ENCODE measurements around the gene IMMP2L. TPM values are rescaled to one million over a fixed set of nuclear protein-coding genes. Genes with fewer than 3 reads are reported as not detected.

The IMMP2L gene
- polyA plus RNA-seq, 1 donor (not counting 4 experiments of a cell fraction or from before 2014, with no cell fraction given): 14.1 TPM

DNA sequence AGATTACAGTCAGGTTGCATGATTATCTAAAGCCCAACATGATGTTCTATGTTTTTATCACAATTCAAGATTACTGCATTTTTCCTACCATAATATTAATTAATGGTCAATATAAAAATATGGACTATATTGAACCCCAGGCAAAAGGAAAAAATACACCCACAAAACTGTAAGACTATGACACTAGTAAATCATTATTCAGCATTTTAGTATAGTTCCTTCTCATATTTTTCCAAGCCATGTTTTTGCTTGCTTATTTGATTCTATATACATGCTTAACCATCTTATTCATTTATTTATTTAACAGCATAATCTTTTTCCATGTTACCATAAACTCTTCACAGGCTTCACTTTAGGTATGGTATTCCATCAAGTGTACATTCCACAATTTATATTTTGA is 101.6 kb downstream of the IMMP2L start:
- dilution Hi-C loops (cut with MboI; ENCODE audit: extremely low pct_ligation_motif_present, low sequenced_read_pairs): no loop called here
- H4K20me1 ChIP-seq (ENCODE audit: control insufficient read depth, extremely low read depth, insufficient read depth, low read length): no peaks in the 10 kb centered on the region
- H3K79me2 ChIP-seq (ENCODE audit: control insufficient read depth, insufficient read depth, low read length): no peaks in the 10 kb centered on the region
- no peak for TF ChIP-seq EZH2 (IDR thresholded peaks at IDR 0.05; ENCODE audit: low read length)
- TF ChIP-seq, protein P1, sequence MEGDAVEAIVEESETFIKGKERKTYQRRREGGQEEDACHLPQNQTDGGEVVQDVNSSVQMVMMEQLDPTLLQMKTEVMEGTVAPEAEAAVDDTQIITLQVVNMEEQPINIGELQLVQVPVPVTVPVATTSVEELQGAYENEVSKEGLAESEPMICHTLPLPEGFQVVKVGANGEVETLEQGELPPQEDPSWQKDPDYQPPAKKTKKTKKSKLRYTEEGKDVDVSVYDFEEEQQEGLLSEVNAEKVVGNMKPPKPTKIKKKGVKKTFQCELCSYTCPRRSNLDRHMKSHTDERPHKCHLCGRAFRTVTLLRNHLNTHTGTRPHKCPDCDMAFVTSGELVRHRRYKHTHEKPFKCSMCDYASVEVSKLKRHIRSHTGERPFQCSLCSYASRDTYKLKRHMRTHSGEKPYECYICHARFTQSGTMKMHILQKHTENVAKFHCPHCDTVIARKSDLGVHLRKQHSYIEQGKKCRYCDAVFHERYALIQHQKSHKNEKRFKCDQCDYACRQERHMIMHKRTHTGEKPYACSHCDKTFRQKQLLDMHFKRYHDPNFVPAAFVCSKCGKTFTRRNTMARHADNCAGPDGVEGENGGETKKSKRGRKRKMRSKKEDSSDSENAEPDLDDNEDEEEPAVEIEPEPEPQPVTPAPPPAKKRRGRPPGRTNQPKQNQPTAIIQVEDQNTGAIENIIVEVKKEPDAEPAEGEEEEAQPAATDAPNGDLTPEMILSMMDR (optimal IDR thresholded peaks at IDR 0.05 in 1 of 3, IDR thresholded peaks at IDR 0.05 in 1 of 3, conservative IDR thresholded peaks at IDR 0.05 in 1 of 3; ENCODE audit: extremely low read depth in 1 of 3, insufficient read depth in 2 of 3, low read length in 3 of 3): no peak
- H3K27me3 ChIP-seq (ENCODE audit: control insufficient read depth, extremely low read depth, insufficient read depth, low read length): no peaks in the 10 kb centered on the region
- H3K4me3 ChIP-seq (ENCODE audit: control insufficient read depth in 2 of 3, extremely low read depth in 1 of 3, insufficient read depth in 2 of 3, low read depth in 1 of 3, low read length in 3 of 3): no peak overlapping the region
- H3K4me2 ChIP-seq (ENCODE audit: control insufficient read depth, extremely low read depth, insufficient read depth, low read depth, low read length): no peak overlapping the region
- H3K27ac ChIP-seq (ENCODE audit: control insufficient read depth, insufficient read depth, low read length): no peak overlapping the region
- H2AFZ ChIP-seq (ENCODE audit: control insufficient read depth, low read length): no peak overlapping the region
- no peak overlapping the region for H3K9ac ChIP-seq (ENCODE audit: control insufficient read depth, extremely low read depth, insufficient read depth, low read length)
- no peaks in the 10 kb centered on the region for H3K4me1 ChIP-seq (ENCODE audit: control insufficient read depth, extremely low read depth, insufficient read depth, low read length)
- DNase-seq (ENCODE audit: low read depth, low spot score): no peak
- H3K36me3 ChIP-seq (ENCODE audit: control insufficient read depth in 2 of 2, extremely low read depth in 1 of 2, insufficient read depth in 2 of 2, low read length in 2 of 2): no peaks in the 10 kb centered on the region
- FAIRE-seq: no peak
- no peaks in the 10 kb centered on the region for H3K9me1 ChIP-seq (ENCODE audit: control insufficient read depth, extremely low read depth, insufficient read depth, low read length)
- H3K9me3 ChIP-seq (ENCODE audit: control insufficient read depth, low read depth, low read length): no peaks in the 10 kb centered on the region

DNA sequence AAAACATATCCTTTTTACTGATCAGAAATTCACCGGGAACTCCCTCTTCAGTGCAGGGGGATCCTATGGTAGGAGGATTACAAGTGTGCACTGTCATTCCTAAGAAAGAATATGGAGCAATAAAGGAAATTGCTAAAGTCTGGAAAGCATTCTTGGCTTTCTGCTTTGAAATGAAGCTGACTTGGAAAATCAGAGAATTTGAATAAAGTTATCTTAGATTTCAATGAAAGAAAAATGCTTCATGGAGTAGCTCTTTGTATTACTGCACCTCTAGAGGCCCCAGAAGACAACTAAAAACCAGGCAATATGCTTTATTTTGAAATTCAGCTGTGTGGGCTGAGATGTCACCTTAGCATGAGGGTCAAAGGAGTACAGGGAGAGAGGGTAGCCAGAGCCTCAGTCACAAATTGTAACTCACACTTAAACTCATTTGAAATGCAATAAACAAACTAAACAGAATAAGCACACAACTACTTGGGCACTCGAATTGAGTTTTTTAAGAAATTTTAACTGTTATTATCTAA is 102.5 kb downstream of the IMMP2L start:
- DNase-seq (ENCODE audit: low read depth, low spot score): no peak
- H3K27ac ChIP-seq (ENCODE audit: control insufficient read depth, insufficient read depth, low read length): no peak overlapping the region

More for the DNA sequence above, 102.5 kb downstream of the IMMP2L start:
- no peak for FAIRE-seq
- Histone ChIP-seq H3K27me3 (ENCODE audit: control insufficient read depth, extremely low read depth, insufficient read depth, low read length) (no peaks in the 10 kb centered on the region), H3K9me3 (ENCODE audit: control insufficient read depth, low read depth, low read length) (no peaks in the 10 kb centered on the region), H3K36me3 (ENCODE audit: control insufficient read depth in 2 of 2, extremely low read depth in 1 of 2, insufficient read depth in 2 of 2, low read length in 2 of 2) (no peaks in the 10 kb centered on the region), H3K9ac (ENCODE audit: control insufficient read depth, extremely low read depth, insufficient read depth, low read length) (no peak overlapping the region), H3K79me2 (ENCODE audit: control insufficient read depth, insufficient read depth, low read length) (no peaks in the 10 kb centered on the region), H3K9me1 (ENCODE audit: control insufficient read depth, extremely low read depth, insufficient read depth, low read length) (no peaks in the 10 kb centered on the region), H3K4me2 (ENCODE audit: control insufficient read depth, extremely low read depth, insufficient read depth, low read depth, low read length) (no peak overlapping the region), H3K4me1 (ENCODE audit: control insufficient read depth, extremely low read depth, insufficient read depth, low read length) (no peaks in the 10 kb centered on the region), H2AFZ (ENCODE audit: control insufficient read depth, low read length) (no peak overlapping the region), H4K20me1 (ENCODE audit: control insufficient read depth, extremely low read depth, insufficient read depth, low read length) (no peaks in the 10 kb centered on the region), H3K4me3 (ENCODE audit: control insufficient read depth in 2 of 3, extremely low read depth in 1 of 3, insufficient read depth in 2 of 3, low read depth in 1 of 3, low read length in 3 of 3) (no peak overlapping the region)
- no peak for TF ChIP-seq EZH2 (IDR thresholded peaks at IDR 0.05; ENCODE audit: low read length)
- TF ChIP-seq, protein P1 (optimal IDR thresholded peaks at IDR 0.05 in 1 of 3, IDR thresholded peaks at IDR 0.05 in 1 of 3, conservative IDR thresholded peaks at IDR 0.05 in 1 of 3; ENCODE audit: extremely low read depth in 1 of 3, insufficient read depth in 2 of 3, low read length in 3 of 3): no peak
- dilution Hi-C loops (cut with MboI; ENCODE audit: extremely low pct_ligation_motif_present, low sequenced_read_pairs): no loop called here

All from keratinocyte (primary cell).